HFF-Myc (cell line): ENCODE data around the gene LRRFIP1.
A peak's percentile ranks its signal among the peaks of the same experiment; 100 is the strongest.
"Not testable (repeated sequence)": the region's sequence is repeated elsewhere in the genome, so short reads cannot be mapped to it uniquely, and the experiment has no call there.

Experiments used
- DNase-seq: peaks from one replicate; pipeline ENCODE4 v3.0.0-alpha.2; 2011; ENCODE audit warnings: low read depth; ENCODE audit errors: extremely low read depth
- H3K4me3 ChIP-seq: replicated peaks from 2 replicates; pipeline ENCODE4 v1.5.1; 2011; ENCODE audit warnings: low read depth, mild to moderate bottlenecking, control low read depth, low read length
- TF ChIP-seq, protein P1 (sequence below): IDR thresholded peaks from 2 replicates; pipeline ENCODE4 v1.5.1; 2012; ENCODE audit warnings: mild to moderate bottlenecking, low read depth, low read length, control low read depth; ENCODE audit errors: missing control alignments

Gene LRRFIP1

DNA sequence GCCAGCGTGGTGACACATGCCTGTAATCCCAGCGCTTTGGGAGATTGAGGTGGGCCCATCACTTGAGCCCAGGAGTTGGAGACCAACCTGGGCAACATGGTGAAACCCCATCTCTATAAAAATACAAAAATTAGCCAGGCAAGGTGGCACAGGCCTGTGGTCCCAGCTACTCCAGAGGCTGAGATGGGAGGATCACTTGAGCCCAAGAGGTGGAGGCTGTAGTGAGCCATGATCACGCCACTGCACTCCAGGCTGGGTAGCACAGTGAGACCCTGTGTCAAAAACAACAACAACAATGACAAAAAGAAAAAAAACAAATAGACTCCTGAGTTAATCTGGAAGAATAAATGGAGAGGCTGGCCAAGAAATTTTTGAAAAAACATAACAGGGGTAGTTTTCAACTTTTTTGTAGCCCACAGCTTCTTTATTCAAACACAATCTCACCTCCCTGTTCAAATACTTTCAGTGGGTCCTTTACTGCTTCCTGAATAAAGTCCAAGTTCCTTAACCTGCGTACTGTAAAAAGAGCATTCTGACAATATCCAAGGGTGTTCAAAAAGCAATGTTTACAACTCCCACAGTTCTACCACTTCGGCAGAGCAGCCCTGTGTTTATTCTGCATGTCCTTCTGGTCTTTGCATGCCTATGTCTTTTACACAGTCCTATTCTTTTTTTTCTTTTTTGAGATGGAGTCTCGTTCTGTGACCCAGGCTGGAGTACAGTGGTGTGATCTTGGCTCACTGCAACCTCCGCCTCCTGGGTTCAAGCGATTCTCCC, 53.5 kb downstream of the LRRFIP1 start:
- TF ChIP-seq, protein P1, sequence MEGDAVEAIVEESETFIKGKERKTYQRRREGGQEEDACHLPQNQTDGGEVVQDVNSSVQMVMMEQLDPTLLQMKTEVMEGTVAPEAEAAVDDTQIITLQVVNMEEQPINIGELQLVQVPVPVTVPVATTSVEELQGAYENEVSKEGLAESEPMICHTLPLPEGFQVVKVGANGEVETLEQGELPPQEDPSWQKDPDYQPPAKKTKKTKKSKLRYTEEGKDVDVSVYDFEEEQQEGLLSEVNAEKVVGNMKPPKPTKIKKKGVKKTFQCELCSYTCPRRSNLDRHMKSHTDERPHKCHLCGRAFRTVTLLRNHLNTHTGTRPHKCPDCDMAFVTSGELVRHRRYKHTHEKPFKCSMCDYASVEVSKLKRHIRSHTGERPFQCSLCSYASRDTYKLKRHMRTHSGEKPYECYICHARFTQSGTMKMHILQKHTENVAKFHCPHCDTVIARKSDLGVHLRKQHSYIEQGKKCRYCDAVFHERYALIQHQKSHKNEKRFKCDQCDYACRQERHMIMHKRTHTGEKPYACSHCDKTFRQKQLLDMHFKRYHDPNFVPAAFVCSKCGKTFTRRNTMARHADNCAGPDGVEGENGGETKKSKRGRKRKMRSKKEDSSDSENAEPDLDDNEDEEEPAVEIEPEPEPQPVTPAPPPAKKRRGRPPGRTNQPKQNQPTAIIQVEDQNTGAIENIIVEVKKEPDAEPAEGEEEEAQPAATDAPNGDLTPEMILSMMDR = no peak
- no peak for DNase-seq

DNA sequence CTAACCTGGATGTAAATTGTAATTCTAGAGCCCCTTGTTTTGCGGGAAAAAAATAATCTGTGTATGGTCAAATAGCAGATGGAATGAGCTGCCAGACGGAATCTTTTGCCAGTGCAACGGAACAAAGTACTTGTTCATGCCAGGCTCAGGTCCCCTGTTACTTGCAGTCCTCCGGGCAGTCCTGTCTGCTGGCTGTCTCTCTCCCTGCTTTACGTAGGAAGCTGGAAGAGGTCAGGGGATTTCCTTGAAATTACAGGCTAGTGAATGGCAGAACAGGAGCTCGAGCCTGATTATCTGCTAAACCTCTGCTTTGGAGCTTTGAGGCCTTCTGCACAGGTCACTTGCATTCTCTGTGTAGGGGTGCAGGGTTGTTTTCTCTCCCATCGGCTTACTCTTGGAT, 54.8 kb downstream of the LRRFIP1 start:
- no peak overlapping the region for H3K4me3 ChIP-seq
- DNase-seq = no peak
- TF ChIP-seq, protein P1 = no peak

More for the DNA sequence above, 53.5 kb downstream of the LRRFIP1 start:
- H3K4me3 ChIP-seq = no peak overlapping the region

DNA sequence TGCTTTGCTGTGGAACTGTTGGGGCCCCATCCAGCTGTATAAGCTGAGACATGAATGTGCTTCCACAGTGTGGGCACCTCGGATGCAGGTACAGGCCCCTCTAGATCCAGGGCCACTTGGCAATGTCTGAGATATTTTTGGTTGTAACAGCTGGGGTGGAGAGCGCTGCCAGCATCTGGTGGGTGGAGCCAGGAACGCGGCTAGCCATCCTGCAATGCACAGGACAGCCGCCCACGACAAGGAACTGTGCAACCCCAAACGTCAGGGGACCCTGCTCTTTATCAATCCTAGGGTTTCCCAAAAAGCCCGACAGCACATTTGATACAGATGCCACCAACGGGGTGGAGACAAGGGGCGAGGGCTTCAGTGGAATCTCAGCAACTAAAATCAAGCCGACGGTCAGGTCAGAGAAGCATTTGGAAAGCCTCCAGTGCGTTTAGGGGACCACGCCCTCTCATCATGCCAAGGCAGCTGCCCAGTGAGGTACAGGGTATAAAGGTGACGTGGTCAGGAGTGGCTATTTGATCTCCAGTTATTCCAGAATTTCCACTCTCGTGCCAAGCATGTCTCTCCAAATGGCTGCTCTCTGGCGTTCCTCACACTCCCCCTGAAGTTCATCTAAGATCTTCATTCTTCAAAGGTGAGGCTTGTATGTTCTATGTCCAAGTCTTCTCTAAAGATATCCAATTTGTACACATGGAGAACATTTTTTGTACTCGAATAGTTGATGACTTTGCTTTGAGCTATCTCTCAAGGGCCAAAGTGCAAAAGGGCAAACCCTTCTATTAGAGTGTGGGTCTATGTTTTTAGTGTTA, 55.7 kb downstream of the LRRFIP1 start:
- no peak for DNase-seq
- TF ChIP-seq, protein P1 = no peak
- no peak overlapping the region for H3K4me3 ChIP-seq

DNA sequence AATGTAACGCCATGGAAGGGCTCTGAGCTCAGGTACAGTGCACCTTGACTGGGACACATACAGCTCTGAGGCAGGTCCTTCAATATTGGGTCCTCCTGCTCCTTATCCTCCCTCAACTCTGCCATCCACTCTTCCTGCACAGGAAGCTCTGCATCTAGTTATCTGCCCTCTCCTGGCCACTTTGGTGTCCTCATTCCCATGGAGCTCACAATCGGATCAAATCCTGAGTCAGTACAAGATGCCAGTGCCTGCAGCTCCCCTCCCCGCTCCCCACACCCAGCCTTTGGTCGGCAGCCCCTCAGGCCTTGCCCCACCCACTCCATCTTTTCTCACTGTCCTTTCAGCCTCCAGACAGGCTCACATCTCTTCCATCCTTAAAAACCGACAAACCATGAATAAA, 58.0 kb downstream of the LRRFIP1 start:
- H3K4me3 ChIP-seq = no peak overlapping the region
- DNase-seq = no peak
- TF ChIP-seq, protein P1 = peak; percentile 42

DNA sequence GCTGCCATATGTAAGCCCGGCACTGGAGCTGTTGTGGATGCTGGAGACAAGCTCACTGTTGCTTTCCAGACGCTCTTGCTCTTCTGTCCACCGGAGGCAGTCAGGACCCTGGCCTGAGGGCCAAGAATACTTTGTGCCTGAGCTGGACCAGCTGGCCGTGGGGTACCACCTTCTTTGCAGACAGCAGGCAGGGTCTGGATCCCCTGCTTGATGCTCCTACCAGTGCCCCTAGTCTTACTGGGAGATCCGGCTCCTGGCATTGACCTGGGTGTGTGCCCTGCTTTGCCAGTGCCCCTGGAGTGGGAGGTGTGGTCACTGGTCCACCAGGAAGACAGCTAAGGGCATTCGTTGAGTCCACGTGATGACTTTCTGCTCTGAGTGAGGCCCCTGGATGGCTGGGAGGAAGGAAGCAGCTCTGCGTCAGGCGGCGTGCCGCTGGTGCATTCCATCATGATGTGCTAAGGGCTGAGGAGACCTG, 59.3 kb downstream of the LRRFIP1 start:
- H3K4me3 ChIP-seq = no peak overlapping the region
- DNase-seq = no peak
- TF ChIP-seq, protein P1 = peak; percentile 16

DNA sequence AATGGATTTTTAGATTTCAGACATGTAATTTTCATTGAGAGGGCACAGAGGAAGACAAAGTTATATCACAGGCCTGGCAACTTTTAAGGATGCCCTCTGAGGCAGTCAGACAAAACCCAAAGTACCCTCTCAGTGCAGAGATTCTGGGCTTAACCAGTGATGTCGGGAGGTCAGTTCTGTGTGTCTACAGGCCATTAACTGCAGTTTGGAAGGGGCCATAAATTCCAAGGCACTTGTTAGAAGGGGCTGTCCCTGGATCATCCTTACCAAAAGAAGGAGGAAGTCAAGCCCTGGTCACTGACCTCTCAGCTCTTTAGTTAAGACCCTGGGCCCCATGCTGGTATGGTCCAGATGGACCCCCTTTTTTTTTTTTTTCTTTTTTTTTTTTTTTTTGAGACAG, 60.7 kb downstream of the LRRFIP1 start:
- DNase-seq = no peak
- TF ChIP-seq, protein P1 = no peak
- no peak overlapping the region for H3K4me3 ChIP-seq

DNA sequence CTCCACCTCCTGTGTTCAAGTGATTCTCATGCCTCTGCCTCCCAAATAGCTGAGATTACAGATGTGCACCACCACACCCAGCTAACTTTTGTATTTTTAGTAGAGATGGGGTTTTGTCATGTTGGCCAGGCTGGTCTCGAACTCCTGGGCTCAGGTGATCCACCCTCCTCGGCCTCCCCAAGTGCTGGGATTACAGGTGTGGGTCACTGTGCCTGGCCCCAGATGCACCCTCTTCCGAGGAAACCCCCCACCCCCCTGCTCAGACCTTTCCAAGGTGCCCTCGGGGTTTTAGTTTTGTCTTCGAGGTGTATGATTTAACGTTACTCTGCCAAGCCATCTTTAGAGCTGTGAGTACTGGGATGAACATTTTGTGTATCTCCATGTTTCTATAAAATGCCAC, 61.2 kb downstream of the LRRFIP1 start:
- not testable (repeated sequence) for H3K4me3 ChIP-seq

More for the DNA sequence above, 61.2 kb downstream of the LRRFIP1 start:
- DNase-seq = not testable (repeated sequence)
